GM12801 (cell line): Measurements from ENCODE around the gene RPL28.

Experiments used
- TF ChIP-seq, protein P1 (sequence below): IDR thresholded peaks from one replicate; pipeline ENCODE4 v1.5.1; 2011; ENCODE audit warnings: control low read depth; ENCODE audit not compliant: insufficient read length; ENCODE audit errors: extremely low read depth

Gene RPL28

DNA sequence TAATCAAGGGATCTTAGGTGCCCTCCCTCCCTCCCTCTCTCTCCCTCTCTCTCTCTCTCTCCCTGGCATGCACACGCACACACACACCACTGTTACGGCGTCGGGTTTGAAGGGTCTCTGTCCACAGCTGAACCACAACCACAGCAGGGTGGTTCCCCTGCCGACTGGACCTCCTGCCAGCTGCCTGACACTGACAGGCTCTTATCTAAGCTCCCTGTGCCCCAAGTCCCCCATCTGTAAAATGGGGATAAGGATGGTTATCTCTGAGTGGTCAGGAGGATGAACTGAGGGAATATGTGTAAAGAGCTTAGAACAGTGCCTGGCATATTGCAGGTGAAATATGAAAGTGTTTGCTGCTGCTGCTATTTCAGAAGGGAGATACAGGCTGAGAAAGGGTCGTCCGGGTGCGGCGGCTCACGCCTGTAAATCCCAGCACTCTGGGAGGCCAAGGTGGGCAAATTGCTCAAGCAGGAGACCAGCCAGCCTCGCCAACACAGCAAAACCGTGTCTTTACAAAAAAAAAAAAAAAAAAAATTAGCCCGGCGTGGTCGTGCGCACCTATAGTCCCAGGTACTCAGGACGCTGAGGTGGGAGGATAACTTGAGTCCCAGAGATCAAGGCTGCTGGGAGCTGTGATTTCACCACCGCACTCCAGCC is 58.2 kb downstream of the RPL28 start:
- TF ChIP-seq, protein P1, sequence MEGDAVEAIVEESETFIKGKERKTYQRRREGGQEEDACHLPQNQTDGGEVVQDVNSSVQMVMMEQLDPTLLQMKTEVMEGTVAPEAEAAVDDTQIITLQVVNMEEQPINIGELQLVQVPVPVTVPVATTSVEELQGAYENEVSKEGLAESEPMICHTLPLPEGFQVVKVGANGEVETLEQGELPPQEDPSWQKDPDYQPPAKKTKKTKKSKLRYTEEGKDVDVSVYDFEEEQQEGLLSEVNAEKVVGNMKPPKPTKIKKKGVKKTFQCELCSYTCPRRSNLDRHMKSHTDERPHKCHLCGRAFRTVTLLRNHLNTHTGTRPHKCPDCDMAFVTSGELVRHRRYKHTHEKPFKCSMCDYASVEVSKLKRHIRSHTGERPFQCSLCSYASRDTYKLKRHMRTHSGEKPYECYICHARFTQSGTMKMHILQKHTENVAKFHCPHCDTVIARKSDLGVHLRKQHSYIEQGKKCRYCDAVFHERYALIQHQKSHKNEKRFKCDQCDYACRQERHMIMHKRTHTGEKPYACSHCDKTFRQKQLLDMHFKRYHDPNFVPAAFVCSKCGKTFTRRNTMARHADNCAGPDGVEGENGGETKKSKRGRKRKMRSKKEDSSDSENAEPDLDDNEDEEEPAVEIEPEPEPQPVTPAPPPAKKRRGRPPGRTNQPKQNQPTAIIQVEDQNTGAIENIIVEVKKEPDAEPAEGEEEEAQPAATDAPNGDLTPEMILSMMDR, result no peak

DNA sequence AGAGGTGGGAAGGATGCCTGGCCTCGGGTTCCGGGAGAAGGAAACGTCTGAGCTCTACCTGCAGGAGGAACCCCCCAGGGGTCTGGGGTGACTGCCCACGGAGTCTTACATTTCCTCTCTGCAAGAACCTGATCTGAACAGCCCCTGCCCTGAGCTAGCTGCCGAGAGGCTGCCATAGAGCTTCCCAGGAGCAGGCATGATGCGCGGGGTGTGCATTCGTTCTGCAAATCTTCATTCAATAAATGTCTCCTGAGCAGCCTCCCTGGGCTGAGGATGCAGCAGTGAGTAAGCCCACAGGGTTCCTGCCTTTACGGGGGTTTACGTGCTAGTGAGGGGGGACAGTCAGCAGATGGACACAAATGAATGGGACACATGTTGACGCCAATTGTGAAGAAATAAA is 58.9 kb downstream of the RPL28 start:
- TF ChIP-seq, protein P1, result no peak

DNA sequence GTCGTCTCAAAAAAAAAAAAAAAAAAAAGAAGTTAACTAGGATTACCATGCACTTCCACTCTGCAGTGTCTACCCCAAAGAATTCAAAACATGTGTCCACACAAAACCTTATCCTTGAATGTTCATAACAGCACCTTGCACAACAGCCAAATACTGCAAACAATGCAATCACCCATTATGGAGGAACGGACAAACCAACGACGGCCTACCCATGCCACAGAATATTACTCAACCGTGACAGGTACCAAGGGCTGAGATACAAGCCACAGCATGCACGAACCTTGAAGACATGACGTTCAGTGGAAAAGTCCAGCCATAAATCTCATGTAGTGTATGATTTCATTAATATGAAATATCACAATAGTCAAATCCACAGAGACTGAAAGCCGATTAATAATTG is 60.3 kb downstream of the RPL28 start:
- TF ChIP-seq, protein P1, result no peak

DNA sequence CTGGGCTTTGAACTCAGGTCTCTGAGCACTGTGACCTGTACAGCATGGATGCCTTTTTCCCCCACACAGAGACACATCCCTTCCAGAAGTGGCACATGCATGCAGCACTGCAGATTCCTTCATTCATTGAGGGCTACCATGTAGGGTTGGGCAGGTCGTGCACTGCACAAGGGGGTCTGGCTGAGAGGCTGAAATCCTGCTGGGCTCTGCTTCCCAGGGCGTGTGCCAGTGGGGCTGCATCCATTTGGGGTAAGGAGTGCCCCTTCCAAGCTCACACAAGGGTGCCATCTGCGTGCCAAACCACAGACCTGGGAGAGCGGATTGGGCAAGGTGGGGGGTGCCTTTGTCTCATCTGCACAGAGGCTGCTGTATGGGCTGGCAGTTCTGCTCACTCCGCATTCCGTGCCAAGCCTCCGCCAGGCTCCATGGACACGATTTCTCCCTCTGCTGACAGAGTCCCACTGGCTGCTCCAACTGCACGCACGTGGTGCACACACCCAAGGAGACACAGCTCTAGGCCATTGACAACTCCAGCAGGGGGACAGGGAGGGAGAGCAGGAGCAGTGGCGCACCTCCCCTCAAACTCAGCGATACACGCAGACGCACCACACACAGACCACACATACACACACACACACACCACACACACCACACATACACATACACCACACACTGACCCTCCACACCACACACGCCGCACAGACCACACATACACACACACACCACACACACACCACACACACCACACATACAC is 61.9 kb downstream of the RPL28 start:
- TF ChIP-seq, protein P1, result no peak

DNA sequence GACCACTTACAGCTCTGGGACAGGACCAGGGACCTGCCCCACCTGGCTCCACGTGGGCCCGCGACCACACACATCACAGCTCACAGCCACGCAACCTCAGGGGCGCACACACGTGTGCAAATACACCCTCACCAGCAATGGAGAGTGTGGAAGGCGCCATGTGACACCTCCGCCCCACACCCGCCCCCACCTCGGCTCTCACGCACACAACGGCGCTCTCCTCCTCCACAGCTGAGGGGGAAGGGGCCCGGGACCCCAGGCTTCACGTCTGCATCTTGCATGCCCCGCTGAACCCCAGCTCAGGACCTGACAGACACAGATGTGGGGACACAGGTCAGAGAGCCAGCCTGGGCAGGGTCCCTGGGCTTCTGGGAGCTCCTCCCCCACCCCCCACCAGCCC is 63.7 kb downstream of the RPL28 start:
- TF ChIP-seq, protein P1, result no peak

DNA sequence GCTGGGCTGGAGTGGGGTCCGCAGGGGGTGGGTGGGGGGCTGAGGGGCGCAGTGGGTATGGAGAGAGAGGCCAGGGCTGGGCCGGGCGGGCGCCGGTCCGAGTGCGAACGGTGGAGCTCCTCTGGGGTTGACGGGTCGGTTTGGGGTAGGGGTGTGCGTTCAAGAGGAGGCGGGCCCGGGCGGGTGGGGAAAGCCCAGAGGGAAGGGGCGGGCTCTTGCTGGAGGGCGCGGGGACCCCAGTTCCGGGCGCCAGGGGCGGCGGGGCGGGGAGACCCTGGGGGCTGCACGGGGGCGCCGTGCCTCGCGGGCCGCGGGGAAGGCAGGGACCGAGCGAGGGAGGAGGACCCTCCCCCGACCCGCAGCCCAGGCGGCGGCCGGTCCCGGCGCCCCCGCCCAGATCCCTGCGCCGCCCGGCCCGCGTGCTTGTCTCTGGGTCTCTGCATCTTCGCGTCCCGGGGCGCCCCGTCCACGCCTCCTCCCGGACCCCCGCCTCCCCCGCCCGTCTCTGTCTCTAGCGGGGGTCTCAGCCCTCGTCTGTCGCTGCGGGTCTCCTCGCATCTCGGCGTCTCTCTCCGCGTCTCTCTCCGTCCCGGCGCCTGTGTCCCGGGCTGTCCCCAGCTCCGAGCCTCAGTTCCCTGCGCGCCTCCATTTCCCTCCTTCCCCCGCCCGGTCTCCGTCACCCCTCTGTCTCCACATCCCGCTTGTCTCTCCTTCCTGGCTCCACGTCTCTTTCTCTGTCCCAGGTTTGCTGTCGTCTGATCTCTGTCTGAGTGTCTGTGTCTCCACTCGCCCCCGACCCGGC is 65.6 kb downstream of the RPL28 start:
- TF ChIP-seq, protein P1, result no peak
